HEK293 (cell line): Measurements from ENCODE around the gene MTUS2.

Experiments
- CTCF ChIP-seq: fragments of 450-650 bp; formaldehyde crosslinking; IDR thresholded peaks from 2 replicates; pipeline ENCODE4 v1.5.1; 2016; ENCODE audit warnings: missing biosample characterization, missing genetic modification characterization
- EGR2 ChIP-seq: fragments of 450-650 bp; formaldehyde crosslinking; IDR thresholded peaks from 2 replicates; pipeline ENCODE4 v1.5.1; 2016; ENCODE audit warnings: low read depth, missing biosample characterization, missing genetic modification characterization
- PRDM4 ChIP-seq: fragments of 450-650 bp; formaldehyde crosslinking; IDR thresholded peaks from 2 replicates; pipeline ENCODE4 v1.5.1; 2017; ENCODE audit warnings: missing biosample characterization, missing genetic modification characterization
- ZNF274 ChIP-seq, 2 experiments: fragments of 200-500 bp in 1 of 2; fragments of 450-650 bp in 1 of 2; sonication (Bioruptor generic) in 1 of 2; formaldehyde crosslinking in 1 of 2; IDR thresholded peaks; 2 replicates each; pipeline versions ENCODE4 v1.5.1 to v1.6.1; 2014 to 2016; ENCODE audit warnings: borderline replicate concordance in 1 of 2, inconsistent platforms in 1 of 2, low read length in 1 of 2, missing biosample characterization in 1 of 2, missing genetic modification characterization in 1 of 2
- ZNF548 ChIP-seq: fragments of 450-650 bp; formaldehyde crosslinking; IDR thresholded peaks from 2 replicates; pipeline ENCODE4 v1.5.1; 2016; ENCODE audit warnings: missing biosample characterization, missing genetic modification characterization

- no peak for TF ChIP-seq EGR2
- TF ChIP-seq ZNF548 (tag by site-specific recombination) = no peak
- no peak for TF ChIP-seq ZNF274 (IDR thresholded peaks at IDR 0.05; ENCODE audit: low read length)
- TF ChIP-seq ZNF274 (tag by site-specific recombination; IDR thresholded peaks at IDR 0.05; ENCODE audit: borderline replicate concordance) = no peak
- no peak for TF ChIP-seq PRDM4 (tag by site-specific recombination)
- no peak for TF ChIP-seq CTCF
Measured at GRCh38 chr13:28984326-28984725, 164.2 kb downstream of the MTUS2 start.
